Activated CD8-positive, alpha-beta memory T cell treated with anti-CD3 and anti-CD28 coated beads, Interleukin-2, amount 50 U/mL, for 1 hour (primary cell): ENCODE measurements around the gene LGR5.
"Not testable (repeated sequence)": the region's sequence is repeated elsewhere in the genome, so short reads cannot be mapped to it uniquely, and the experiment has no call there.

Source experiments
- DNase-seq: peaks from one replicate; pipeline ENCODE4 v3.0.0-alpha.2; 2020; ENCODE audit errors: extremely low read depth

LGR5 gene

GRCh38 chr12:71551529-71551928, 111.9 kb downstream of the LGR5 start:
- DNase-seq: no peak

- DNase-seq: no peak
These were observed 113.3 kb downstream of the LGR5 start for GRCh38 chr12:71552728-71553501.

- DNase-seq: no peak
These were observed 115.6 kb downstream of the LGR5 start for GRCh38 chr12:71555191-71555590.

GRCh38 chr12:71555789-71556188, 116.2 kb downstream of the LGR5 start:
- not testable (repeated sequence) for DNase-seq

GRCh38 chr12:71556448-71556847, 116.8 kb downstream of the LGR5 start:
- no peak for DNase-seq

GRCh38 chr12:71556875-71557274, 117.3 kb downstream of the LGR5 start:
- DNase-seq: no peak

GRCh38 chr12:71558445-71558844, 118.8 kb downstream of the LGR5 start:
- no peak for DNase-seq

GRCh38 chr12:71562676-71563595, 123.3 kb downstream of the LGR5 start:
- no peak for DNase-seq

- DNase-seq: no peak
These were observed 125.9 kb downstream of the LGR5 start for GRCh38 chr12:71565535-71565934.

GRCh38 chr12:71566655-71567054, 127.1 kb downstream of the LGR5 start:
- DNase-seq: no peak

GRCh38 chr12:71567537-71567936, 127.9 kb downstream of the LGR5 start:
- no peak for DNase-seq

GRCh38 chr12:71569885-71570284, 130.3 kb downstream of the LGR5 start:
- DNase-seq: not testable (repeated sequence)

GRCh38 chr12:71576496-71576895, 136.9 kb downstream of the LGR5 start:
- no peak for DNase-seq

- no peak for DNase-seq
These were observed 139.2 kb downstream of the LGR5 start for GRCh38 chr12:71578694-71579258.

GRCh38 chr12:71581206-71581605, 141.6 kb downstream of the LGR5 start:
- DNase-seq: no peak

- no peak for DNase-seq
These were observed 143.3 kb downstream of the LGR5 start for GRCh38 chr12:71582925-71583324.

- no peak for DNase-seq
These were observed 144.8 kb downstream of the LGR5 start for GRCh38 chr12:71584356-71584755.

- no peak for DNase-seq
These were observed 145.6 kb downstream of the LGR5 start for GRCh38 chr12:71585218-71585617.

- DNase-seq: no peak
These were observed 147.4 kb downstream of the LGR5 start for GRCh38 chr12:71587012-71587411.

- no peak for DNase-seq
These were observed 149.9 kb downstream of the LGR5 start for GRCh38 chr12:71589478-71589881.

GRCh38 chr12:71591601-71592000, 152.0 kb downstream of the LGR5 start:
- no peak for DNase-seq

GRCh38 chr12:71592841-71593240, 153.2 kb downstream of the LGR5 start:
- DNase-seq: no peak
